Left lung (tissue), 10 donors: ENCODE measurements around the gene CFAP54. TPM values are rescaled to one million over a fixed set of nuclear protein-coding genes. Genes with fewer than 3 reads are reported as not detected.

Experiments used
- ATAC-seq: fragments of 200-7000 bp; cut with Tn5 transposase; one replicate; pipeline ENCODE4 v1.9.1; 2020; ENCODE audit warnings: moderate library complexity
- DNase-seq, 4 donors: peaks; one replicate each; pipeline ENCODE4 v3.0.0-alpha.2; 2013 to 2020
- H3K27ac ChIP-seq, 2 donors: fragments of 200-600 bp; sonication (generic) in 1 of 2; one replicate each; pipeline versions ENCODE4 v1.5.0 to v1.8.0; 2020 to 2021
- H3K27me3 ChIP-seq, 2 donors: fragments of 200-600 bp; sonication (generic) in 1 of 2; one replicate each; pipeline versions ENCODE4 v1.5.0 to v1.8.0; 2020 to 2021
- H3K36me3 ChIP-seq, 2 donors: fragments of 200-600 bp; sonication (generic) in 1 of 2; one replicate each; pipeline versions ENCODE4 v1.5.0 to v1.8.0; 2020 to 2021
- H3K4me1 ChIP-seq, 2 donors: fragments of 200-600 bp; one replicate each; pipeline ENCODE4 v1.8.0; 2021
- H3K4me3 ChIP-seq, 2 donors: fragments of 200-600 bp; sonication (generic) in 1 of 2; one replicate each; pipeline versions ENCODE4 v1.5.0 to v1.8.0; 2020 to 2021; ENCODE audit warnings: mild to moderate bottlenecking in 1 of 2
- H3K9me3 ChIP-seq, 2 donors: fragments of 200-600 bp; sonication (generic) in 1 of 2; one replicate each; pipeline versions ENCODE4 v1.5.0 to v1.8.0; 2020 to 2021
- CTCF ChIP-seq, 2 donors: fragments of 200-600 bp; sonication (generic) in 1 of 2; IDR thresholded peaks; one replicate each; pipeline versions ENCODE4 v1.5.0 to v1.8.0; 2021; ENCODE audit warnings: antibody characterized with exemption in 2 of 2
- intact Hi-C, 2 donors: fragments of 100-400 bp; cut with DNase I; formaldehyde crosslinking; loops; one replicate each; pipeline versions ENCODE4 v1.11.2 to v1.14.2; 2022
- polyA plus RNA-seq, 6 donors: library from polyadenylated mRNA; unstranded; fragments of 120-200 nt; gene quantifications; one replicate each; pipeline ENCODE4 v1.2.1, GENCODE V29; 2013; ENCODE audit not compliant: insufficient read length in 6 of 6
- total RNA-seq, 2 donors: library from RNA; stranded (reverse); fragmentation: NEBNext Ultra II Directional; extraction: Animal tissue kit (Norgen Biotek cat#: 25700); gene quantifications; one replicate each; pipeline ENCODE4 v1.2.1, GENCODE V29; 2021
- donor health status: DM: no; HTN: yes; CAD: no.
- donor health status: DM: no; HTN: no; CAD: no.

CFAP54 gene
- total and polyA plus RNA-seq, 8 donors = 1.1 to 3.7 (median 2.6) TPM

GRCh38 chr12:96503976-96504375 lies 14.6 kb downstream of the CFAP54 start:
- DNase-seq (no peak), ATAC-seq (no peak)
- no peak for TF ChIP-seq CTCF (IDR thresholded peaks at IDR 0.05)
- Histone ChIP-seq H3K4me3 (no peak overlapping the region), H3K36me3 (no peaks in the 10 kb centered on the region), H3K27me3 (no peaks in the 10 kb centered on the region), H3K9me3 (no peaks in the 10 kb centered on the region), H3K27ac (no peak overlapping the region), H3K4me1 (peaks cover 13 to 30% of the 10 kb centered on the region in 2 donors)
- intact Hi-C loops = no loop called here

- Histone ChIP-seq H3K27me3 (no peaks in the 10 kb centered on the region), H3K36me3 (no peaks in the 10 kb centered on the region), H3K9me3 (no peaks in the 10 kb centered on the region), H3K27ac (no peak overlapping the region), H3K4me3 (no peak overlapping the region), H3K4me1 (peaks cover 7 to 13% of the 10 kb centered on the region in 2 donors)
- no peak for ATAC-seq
- intact Hi-C loops = no loop called here
- DNase-seq = no peak
- TF ChIP-seq CTCF (IDR thresholded peaks at IDR 0.05) = no peak
Observed at GRCh38 chr12:96506776-96507175, 17.4 kb downstream of the CFAP54 start.

- DNase-seq = peak in 1 of 4 donors; percentile 21
- no peak for TF ChIP-seq CTCF (IDR thresholded peaks at IDR 0.05)
- Histone ChIP-seq H3K27ac (peak overlapping the region in 1 of 2 donors; percentile 30), H3K36me3 (no peaks in the 10 kb centered on the region), H3K4me1 (peaks cover 5 to 7% of the 10 kb centered on the region in 2 donors), H3K4me3 (no peak overlapping the region), H3K9me3 (no peaks in the 10 kb centered on the region), H3K27me3 (no peaks in the 10 kb centered on the region)
- peak; percentile 50 for ATAC-seq
- intact Hi-C loops = loop anchor here in 1 of 2 donors (10.0 kb wide), 1 partner anchor 296 kb away; no protein-coding TSS in a partner anchor
Observed at GRCh38 chr12:96510306-96510764, 21.0 kb downstream of the CFAP54 start.

- H3K27ac ChIP-seq = no peak overlapping the region
- intact Hi-C loops = loop anchor here in 1 of 2 donors (10.0 kb wide), 1 partner anchor 298 kb away; no protein-coding TSS in a partner anchor
- H3K27me3 ChIP-seq = no peaks in the 10 kb centered on the region
- H3K36me3 ChIP-seq = no peaks in the 10 kb centered on the region
- ATAC-seq (no peak), DNase-seq (no peak)
- peaks cover 7 to 11% of the 10 kb centered on the region in 2 donors for H3K4me1 ChIP-seq
- no peak for TF ChIP-seq CTCF (IDR thresholded peaks at IDR 0.05)
- H3K9me3 ChIP-seq = no peaks in the 10 kb centered on the region
- no peak overlapping the region for H3K4me3 ChIP-seq
Observed at GRCh38 chr12:96513166-96513565, 23.8 kb downstream of the CFAP54 start.

GRCh38 chr12:96513681-96514080 lies 24.3 kb downstream of the CFAP54 start:
- H3K27ac ChIP-seq = peak overlapping the region in 1 of 2 donors; percentile 28
- no peak for DNase-seq
- H3K9me3 ChIP-seq = no peaks in the 10 kb centered on the region
- no peaks in the 10 kb centered on the region for H3K27me3 ChIP-seq
- no peaks in the 10 kb centered on the region for H3K36me3 ChIP-seq
- no peak for TF ChIP-seq CTCF (IDR thresholded peaks at IDR 0.05)
- peaks cover 7 to 11% of the 10 kb centered on the region in 2 donors for H3K4me1 ChIP-seq
- intact Hi-C loops = loop anchor here in 1 of 2 donors (10.0 kb wide), 1 partner anchor 299 kb away; no protein-coding TSS in a partner anchor
- ATAC-seq = no peak
- no peak overlapping the region for H3K4me3 ChIP-seq
